Neural progenitor cell (in vitro differentiated cells): Measurements from ENCODE around the gene RPF1. TPM values are rescaled to one million over a fixed set of nuclear protein-coding genes. Genes with fewer than 3 reads are reported as not detected.

Source experiments
- DNase-seq: peaks from one replicate; pipeline ENCODE4 v3.0.0-alpha.2; 2016; ENCODE audit warnings: low spot score
- H2AFZ ChIP-seq: fragments of 200-600 bp; sonication (generic); replicated peaks from 2 replicates; pipeline ENCODE4 v1.6.1; 2016; ENCODE audit warnings: antibody characterized with exemption
- H3F3A ChIP-seq: fragments of 200-600 bp; sonication (generic); 2 replicates; pipeline ENCODE4 v1.6.1; 2016; ENCODE audit warnings: antibody characterized with exemption, low read depth
- H3K27ac ChIP-seq: fragments of 200-600 bp; sonication (generic); 2 replicates; pipeline ENCODE4 v1.5.1; 2016; ENCODE audit warnings: mild to moderate bottlenecking
- H3K27me3 ChIP-seq: fragments of 200-600 bp; sonication (generic); 2 replicates; pipeline ENCODE4 v1.6.1; 2016; ENCODE audit warnings: mild to moderate bottlenecking, moderate library complexity
- H3K36me3 ChIP-seq: fragments of 200-600 bp; sonication (generic); 2 replicates; pipeline ENCODE4 v1.5.1; 2016
- H3K4me1 ChIP-seq: fragments of 200-600 bp; sonication (generic); 2 replicates; pipeline ENCODE4 v1.6.1; 2016; ENCODE audit warnings: mixed run types
- H3K4me2 ChIP-seq: fragments of 200-600 bp; sonication (generic); 2 replicates; pipeline ENCODE4 v1.6.1; 2016
- H3K4me3 ChIP-seq: fragments of 200-600 bp; sonication (generic); 2 replicates; pipeline ENCODE4 v1.5.1; 2016
- H3K79me2 ChIP-seq: fragments of 200-600 bp; sonication (generic); 2 replicates; pipeline ENCODE4 v1.6.1; 2016; ENCODE audit warnings: low read depth
- H3K9ac ChIP-seq: fragments of 200-600 bp; sonication (generic); 2 replicates; pipeline ENCODE4 v1.6.1; 2016
- H3K9me3 ChIP-seq: fragments of 200-600 bp; sonication (generic); 2 replicates; pipeline ENCODE4 v1.5.1; 2016; ENCODE audit warnings: low read depth
- H4K20me1 ChIP-seq: fragments of 200-600 bp; sonication (generic); 2 replicates; pipeline ENCODE4 v1.6.1; 2016; ENCODE audit warnings: low read depth
- H3K27ac Mint-ChIP-seq: 3 replicates; pipeline ENCODE4 v1.8.0; 2021; ENCODE audit warnings: mixed read lengths
- H3K27me3 Mint-ChIP-seq: 2 replicates; pipeline ENCODE4 v1.8.0; 2022; ENCODE audit warnings: low read depth, mild to moderate bottlenecking, inconsistent platforms, moderate library complexity, mixed read lengths; ENCODE audit not compliant: insufficient read depth
- H3K36me3 Mint-ChIP-seq: 3 replicates; pipeline ENCODE4 v1.8.0; 2021; ENCODE audit warnings: mixed read lengths
- H3K4me1 Mint-ChIP-seq: 3 replicates; pipeline ENCODE4 v1.8.0; 2021; ENCODE audit warnings: mixed read lengths
- H3K4me3 Mint-ChIP-seq: 3 replicates; pipeline ENCODE4 v1.8.0; 2021; ENCODE audit warnings: mild to moderate bottlenecking, moderate library complexity, mixed read lengths
- H3K9me3 Mint-ChIP-seq: 3 replicates; pipeline ENCODE4 v1.8.0; 2020; ENCODE audit warnings: mixed read lengths
- EZH2 ChIP-seq: fragments of 200-600 bp; sonication (generic); IDR thresholded peaks from 2 replicates; pipeline ENCODE4 v1.6.1; 2017; ENCODE audit warnings: antibody characterized with exemption, mild to moderate bottlenecking, moderate library complexity
- EZH2phosphoT487 ChIP-seq: fragments of 200-600 bp; sonication (generic); IDR thresholded peaks from 2 replicates; pipeline ENCODE4 v1.6.1; 2017; ENCODE audit warnings: antibody characterized with exemption
- total RNA-seq: library from RNA; depleted of rRNA; stranded (reverse); fragments of >200 nt; gene quantifications from 2 replicates; pipeline ENCODE4 v1.2.3, GENCODE V29; 2015; ENCODE audit warnings: low replicate concordance
- TF ChIP-seq, protein P1 (sequence below): fragments of 200-600 bp; sonication (generic); IDR thresholded peaks from 2 replicates; pipeline ENCODE4 v1.5.1; 2017; ENCODE audit warnings: antibody characterized with exemption, mild to moderate bottlenecking

Gene RPF1
- total RNA-seq, 1 donor from 2014 or later = 81.6 TPM

DNA sequence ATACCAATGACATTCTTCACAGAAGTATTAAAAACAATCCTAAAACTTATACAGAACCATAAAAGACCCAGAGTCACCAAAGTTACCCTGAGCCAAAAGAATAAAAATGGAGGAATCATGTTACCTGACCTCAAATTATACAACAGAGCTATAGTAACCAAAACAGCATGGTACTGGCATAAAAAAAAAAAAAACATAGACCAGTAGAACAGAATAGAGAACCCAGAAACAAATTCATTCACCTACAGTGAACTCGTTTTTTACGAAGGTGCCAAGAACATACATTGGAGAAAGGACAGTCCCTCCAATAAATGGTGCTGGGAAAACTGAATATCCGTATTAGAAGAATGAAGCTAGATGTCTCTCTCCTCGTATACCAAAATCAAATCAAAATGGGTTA, 30.0 kb downstream of the RPF1 start:
- H3K4me2 ChIP-seq = no peak overlapping the region
- DNase-seq = no peak
- H3K27me3 ChIP-seq = no peaks in the 10 kb centered on the region
- Mint-ChIP-seq H3K4me3 (no peak overlapping the region), H3K27ac (no peak overlapping the region), H3K27me3 (peaks cover 6% of the 10 kb centered on the region), H3K4me1 (peaks cover 10% of the 10 kb centered on the region), H3K36me3 (peaks cover 19% of the 10 kb centered on the region), H3K9me3 (peaks cover 30% of the 10 kb centered on the region)
- H3K27ac ChIP-seq = no peak overlapping the region
- H3K4me3 ChIP-seq = no peak overlapping the region
- peaks cover 16% of the 10 kb centered on the region for H4K20me1 ChIP-seq
- H3K9ac ChIP-seq = no peak overlapping the region
- H3K9me3 ChIP-seq = peaks cover 9% of the 10 kb centered on the region
- peaks cover 29% of the 10 kb centered on the region for H3K79me2 ChIP-seq
- TF ChIP-seq, protein P1, sequence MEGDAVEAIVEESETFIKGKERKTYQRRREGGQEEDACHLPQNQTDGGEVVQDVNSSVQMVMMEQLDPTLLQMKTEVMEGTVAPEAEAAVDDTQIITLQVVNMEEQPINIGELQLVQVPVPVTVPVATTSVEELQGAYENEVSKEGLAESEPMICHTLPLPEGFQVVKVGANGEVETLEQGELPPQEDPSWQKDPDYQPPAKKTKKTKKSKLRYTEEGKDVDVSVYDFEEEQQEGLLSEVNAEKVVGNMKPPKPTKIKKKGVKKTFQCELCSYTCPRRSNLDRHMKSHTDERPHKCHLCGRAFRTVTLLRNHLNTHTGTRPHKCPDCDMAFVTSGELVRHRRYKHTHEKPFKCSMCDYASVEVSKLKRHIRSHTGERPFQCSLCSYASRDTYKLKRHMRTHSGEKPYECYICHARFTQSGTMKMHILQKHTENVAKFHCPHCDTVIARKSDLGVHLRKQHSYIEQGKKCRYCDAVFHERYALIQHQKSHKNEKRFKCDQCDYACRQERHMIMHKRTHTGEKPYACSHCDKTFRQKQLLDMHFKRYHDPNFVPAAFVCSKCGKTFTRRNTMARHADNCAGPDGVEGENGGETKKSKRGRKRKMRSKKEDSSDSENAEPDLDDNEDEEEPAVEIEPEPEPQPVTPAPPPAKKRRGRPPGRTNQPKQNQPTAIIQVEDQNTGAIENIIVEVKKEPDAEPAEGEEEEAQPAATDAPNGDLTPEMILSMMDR = no peak
- TF ChIP-seq EZH2phosphoT487 (no peak), EZH2 (no peak)
- H3K4me1 ChIP-seq = peaks cover 19% of the 10 kb centered on the region
- H3K36me3 ChIP-seq = peaks cover 4% of the 10 kb centered on the region
- H3F3A ChIP-seq = peaks cover 16% of the 10 kb centered on the region
- H2AFZ ChIP-seq = no peak overlapping the region

DNA sequence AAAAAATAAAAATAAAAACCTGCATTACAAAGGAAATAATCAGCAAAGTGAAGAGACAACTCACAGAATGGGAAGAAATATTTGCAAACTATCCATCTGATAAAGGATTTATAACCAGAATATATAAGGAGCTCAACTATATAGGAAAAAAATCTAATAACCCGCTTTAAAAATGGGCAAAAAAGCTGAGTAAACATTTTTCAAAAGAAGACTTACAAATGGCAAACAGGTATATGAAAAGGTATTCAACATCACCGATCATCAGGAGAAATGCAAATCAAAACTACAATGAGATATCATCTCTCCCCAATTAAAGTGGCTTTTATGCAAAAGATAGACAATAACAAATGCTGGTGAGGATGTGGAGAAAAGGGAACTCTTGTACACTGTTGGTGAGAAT, 31.1 kb downstream of the RPF1 start:
- H3K4me2 ChIP-seq = no peak overlapping the region
- H3K27me3 Mint-ChIP-seq = peaks cover 6% of the 10 kb centered on the region
- no peak for TF ChIP-seq EZH2
- TF ChIP-seq, protein P1 = no peak
- TF ChIP-seq EZH2phosphoT487 = no peak
- peaks cover 4% of the 10 kb centered on the region for H3K36me3 ChIP-seq
- peaks cover 16% of the 10 kb centered on the region for H3F3A ChIP-seq
- H3K9me3 ChIP-seq = peaks cover 9% of the 10 kb centered on the region
- H3K4me1 Mint-ChIP-seq = peaks cover 2% of the 10 kb centered on the region
- H4K20me1 ChIP-seq = peaks cover 5% of the 10 kb centered on the region
- no peak overlapping the region for H3K27ac ChIP-seq
- DNase-seq = no peak
- peaks cover 18% of the 10 kb centered on the region for H3K79me2 ChIP-seq
- peaks cover 19% of the 10 kb centered on the region for H3K36me3 Mint-ChIP-seq
- H3K4me3 ChIP-seq = no peak overlapping the region
- H3K9me3 Mint-ChIP-seq = peaks cover 30% of the 10 kb centered on the region
- H2AFZ ChIP-seq = no peak overlapping the region
- no peak overlapping the region for H3K27ac Mint-ChIP-seq
- H3K9ac ChIP-seq = no peak overlapping the region
- H3K4me1 ChIP-seq = peaks cover 8% of the 10 kb centered on the region
- H3K27me3 ChIP-seq = no peaks in the 10 kb centered on the region
- H3K4me3 Mint-ChIP-seq = no peak overlapping the region

DNA sequence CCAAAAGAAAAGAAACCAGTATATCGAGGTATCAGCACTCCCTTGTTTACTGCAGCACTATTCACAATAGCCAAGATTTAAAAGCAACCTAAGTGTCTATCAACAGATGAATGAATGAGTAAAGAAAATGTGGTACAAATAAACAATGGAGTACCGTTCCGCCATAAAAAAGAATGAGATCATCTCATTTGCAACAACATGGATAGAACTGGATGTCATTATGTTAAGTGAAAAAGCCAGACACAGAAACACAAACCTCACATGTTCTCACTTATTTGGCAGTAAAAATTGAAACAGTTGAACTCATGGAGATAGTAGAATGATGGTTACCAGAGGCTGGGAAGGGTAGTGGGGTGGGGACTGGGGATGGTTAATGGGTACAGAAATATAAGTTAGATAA, 31.6 kb downstream of the RPF1 start:
- no peak overlapping the region for H3K27ac ChIP-seq
- Mint-ChIP-seq H3K4me1 (peaks cover 2% of the 10 kb centered on the region), H3K27ac (no peak overlapping the region), H3K27me3 (peaks cover 3% of the 10 kb centered on the region), H3K4me3 (no peak overlapping the region), H3K9me3 (peaks cover 30% of the 10 kb centered on the region), H3K36me3 (peaks cover 19% of the 10 kb centered on the region)
- H3K36me3 ChIP-seq = peaks cover 4% of the 10 kb centered on the region
- H3K79me2 ChIP-seq = peaks cover 13% of the 10 kb centered on the region
- TF ChIP-seq EZH2phosphoT487 (no peak), EZH2 (no peak)
- TF ChIP-seq, protein P1 = no peak
- DNase-seq = no peak
- peaks cover 16% of the 10 kb centered on the region for H3F3A ChIP-seq
- H3K9ac ChIP-seq = no peak overlapping the region
- no peak overlapping the region for H3K4me3 ChIP-seq
- no peaks in the 10 kb centered on the region for H3K27me3 ChIP-seq
- H3K4me2 ChIP-seq = no peak overlapping the region
- no peak overlapping the region for H2AFZ ChIP-seq
- H3K4me1 ChIP-seq = peaks cover 8% of the 10 kb centered on the region
- no peaks in the 10 kb centered on the region for H4K20me1 ChIP-seq
- peaks cover 9% of the 10 kb centered on the region for H3K9me3 ChIP-seq
